Activated T-cell treated with anti-CD3 and anti-CD28 coated beads, Interleukin-2, amount 50 U/mL, for 24 hours (primary cell): ENCODE measurements around the gene DPP10.
"Not testable (repeated sequence)": the region's sequence is repeated elsewhere in the genome, so short reads cannot be mapped to it uniquely, and the experiment has no call there.

Source experiments
- DNase-seq: peaks from one replicate; pipeline ENCODE4 v3.0.0-alpha.2; 2020
- H3K27ac Mint-ChIP-seq: 2 replicates; pipeline ENCODE4 v1.8.0; 2020; ENCODE audit warnings: mild to moderate bottlenecking, mixed read lengths
- H3K27me3 Mint-ChIP-seq: 2 replicates; pipeline ENCODE4 v1.8.0; 2020; ENCODE audit warnings: mixed read lengths
- H3K36me3 Mint-ChIP-seq: 2 replicates; pipeline ENCODE4 v1.8.0; 2020; ENCODE audit warnings: low read depth, mixed read lengths
- H3K4me1 Mint-ChIP-seq: 2 replicates; pipeline ENCODE4 v1.8.0; 2020; ENCODE audit warnings: low read depth, mixed read lengths
- H3K4me3 Mint-ChIP-seq: 2 replicates; pipeline ENCODE4 v1.8.0; 2020; ENCODE audit warnings: mild to moderate bottlenecking, moderate library complexity, mixed read lengths
- H3K9me3 Mint-ChIP-seq: 2 replicates; pipeline ENCODE4 v1.8.0; 2020; ENCODE audit warnings: mixed read lengths

Gene DPP10

DNA sequence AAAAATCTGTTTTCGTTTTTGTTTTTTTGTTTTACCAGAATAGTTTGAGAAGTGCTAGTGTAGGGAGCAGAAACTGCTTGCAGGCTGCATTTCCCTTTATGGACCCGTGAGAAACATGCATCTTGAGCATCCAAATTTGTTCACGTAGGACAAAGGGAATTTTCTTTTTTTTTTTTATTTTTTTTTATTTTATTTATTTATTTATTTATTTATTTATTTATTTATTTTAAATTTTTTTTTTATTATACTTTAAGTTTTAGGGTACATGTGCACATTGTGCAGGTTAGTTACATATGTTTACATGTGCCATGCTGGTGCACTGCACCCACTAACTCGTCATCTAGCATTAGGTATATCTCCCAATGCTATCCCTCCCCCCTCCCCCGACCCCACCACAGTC is 305.7 kb downstream of the DPP10 start:
- not testable (repeated sequence) for H3K9me3 Mint-ChIP-seq, H3K27me3 Mint-ChIP-seq, H3K36me3 Mint-ChIP-seq, H3K4me1 Mint-ChIP-seq, H3K4me3 Mint-ChIP-seq, H3K27ac Mint-ChIP-seq, DNase-seq

- H3K27me3 Mint-ChIP-seq, result no peaks in the 10 kb centered on the region
- H3K4me3 Mint-ChIP-seq, result no peak overlapping the region
- DNase-seq, result no peak
- H3K9me3 Mint-ChIP-seq, result peaks cover 2% of the 10 kb centered on the region
- H3K4me1 Mint-ChIP-seq, result no peaks in the 10 kb centered on the region
- no peaks in the 10 kb centered on the region for H3K36me3 Mint-ChIP-seq
- H3K27ac Mint-ChIP-seq, result no peak overlapping the region
Observed at GRCh38 chr2:114752425-114752824, 310.0 kb downstream of the DPP10 start.

GRCh38 chr2:114753145-114753544 is 310.7 kb downstream of the DPP10 start:
- DNase-seq, result no peak
- H3K36me3 Mint-ChIP-seq, result no peaks in the 10 kb centered on the region
- no peaks in the 10 kb centered on the region for H3K27me3 Mint-ChIP-seq
- H3K4me1 Mint-ChIP-seq, result no peaks in the 10 kb centered on the region
- no peak overlapping the region for H3K4me3 Mint-ChIP-seq
- H3K9me3 Mint-ChIP-seq, result peaks cover 2% of the 10 kb centered on the region
- no peak overlapping the region for H3K27ac Mint-ChIP-seq

- H3K4me1 Mint-ChIP-seq, result no peaks in the 10 kb centered on the region
- no peaks in the 10 kb centered on the region for H3K27me3 Mint-ChIP-seq
- no peaks in the 10 kb centered on the region for H3K36me3 Mint-ChIP-seq
- H3K27ac Mint-ChIP-seq, result no peak overlapping the region
- no peak overlapping the region for H3K4me3 Mint-ChIP-seq
- H3K9me3 Mint-ChIP-seq, result peaks cover under 1% of the 10 kb centered on the region
- no peak for DNase-seq
Observed at GRCh38 chr2:114754907-114755563, 312.6 kb downstream of the DPP10 start.

DNA sequence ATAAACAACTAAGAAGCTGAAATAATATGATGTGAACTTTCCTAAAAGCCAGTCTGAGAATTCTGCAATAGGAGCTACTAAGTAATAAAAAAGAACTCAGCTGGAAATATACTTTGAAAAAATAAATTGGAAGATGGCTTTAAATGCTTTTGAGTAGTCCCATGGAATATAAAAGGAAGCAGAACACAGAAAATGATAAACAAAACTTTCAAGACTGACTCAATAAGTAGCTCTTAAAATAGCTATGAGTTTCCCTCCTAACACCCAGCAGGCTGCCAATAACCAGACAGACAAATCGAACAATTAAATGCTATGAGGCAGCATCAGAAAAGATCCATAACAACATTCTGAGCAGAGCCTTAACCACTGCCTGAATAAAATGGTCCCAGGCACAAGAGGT is 319.9 kb downstream of the DPP10 start:
- no peak overlapping the region for H3K27ac Mint-ChIP-seq
- H3K27me3 Mint-ChIP-seq, result no peaks in the 10 kb centered on the region
- no peak overlapping the region for H3K4me3 Mint-ChIP-seq
- H3K4me1 Mint-ChIP-seq, result no peaks in the 10 kb centered on the region
- peaks cover 2% of the 10 kb centered on the region for H3K9me3 Mint-ChIP-seq
- no peaks in the 10 kb centered on the region for H3K36me3 Mint-ChIP-seq
- no peak for DNase-seq

DNA sequence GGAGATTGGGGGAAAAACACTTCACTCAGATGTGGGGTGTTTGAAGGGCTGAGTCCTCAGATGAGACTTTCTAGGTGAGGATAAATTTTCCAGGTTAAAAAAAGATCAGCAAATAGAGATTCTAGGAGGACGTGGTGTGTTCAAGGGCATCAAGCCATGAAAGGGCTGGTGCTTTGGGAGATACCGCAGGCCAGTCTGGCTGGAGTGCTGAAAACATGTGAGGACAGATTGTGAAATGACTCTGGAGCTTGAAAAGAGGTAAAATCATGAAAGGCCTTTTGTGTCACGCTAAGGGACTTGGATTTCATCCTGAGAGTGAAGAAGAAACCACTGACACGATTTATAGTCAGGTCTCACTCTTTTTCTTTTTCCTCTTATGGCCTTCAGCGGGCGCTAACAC is 320.5 kb downstream of the DPP10 start:
- Mint-ChIP-seq H3K9me3 (peaks cover 2% of the 10 kb centered on the region), H3K4me1 (no peaks in the 10 kb centered on the region), H3K4me3 (no peak overlapping the region), H3K27ac (no peak overlapping the region), H3K36me3 (no peaks in the 10 kb centered on the region), H3K27me3 (no peaks in the 10 kb centered on the region)
- DNase-seq, result no peak

DNA sequence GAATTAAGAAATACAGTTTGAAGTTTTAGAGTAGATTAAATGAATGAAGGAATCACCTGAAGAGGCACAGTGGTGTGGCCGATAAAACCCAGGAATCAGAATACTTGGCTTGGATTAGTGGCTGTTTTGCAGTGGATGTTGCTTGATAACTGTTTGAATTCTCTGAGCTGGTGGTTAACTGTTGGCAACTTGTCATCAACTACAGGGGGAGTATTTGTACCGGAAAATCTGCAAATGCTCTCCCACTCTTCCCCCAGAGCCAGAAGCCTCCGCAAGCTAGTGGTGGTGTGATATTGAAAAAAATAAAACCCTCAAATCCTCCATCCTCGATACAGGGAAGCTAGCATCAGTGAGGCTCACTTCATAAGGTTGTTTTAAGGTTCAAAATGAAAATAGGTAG is 326.7 kb downstream of the DPP10 start:
- Mint-ChIP-seq H3K9me3 (peaks cover 2% of the 10 kb centered on the region), H3K36me3 (no peaks in the 10 kb centered on the region), H3K4me1 (no peaks in the 10 kb centered on the region), H3K4me3 (no peak overlapping the region), H3K27ac (no peak overlapping the region), H3K27me3 (no peaks in the 10 kb centered on the region)
- DNase-seq, result no peak

DNA sequence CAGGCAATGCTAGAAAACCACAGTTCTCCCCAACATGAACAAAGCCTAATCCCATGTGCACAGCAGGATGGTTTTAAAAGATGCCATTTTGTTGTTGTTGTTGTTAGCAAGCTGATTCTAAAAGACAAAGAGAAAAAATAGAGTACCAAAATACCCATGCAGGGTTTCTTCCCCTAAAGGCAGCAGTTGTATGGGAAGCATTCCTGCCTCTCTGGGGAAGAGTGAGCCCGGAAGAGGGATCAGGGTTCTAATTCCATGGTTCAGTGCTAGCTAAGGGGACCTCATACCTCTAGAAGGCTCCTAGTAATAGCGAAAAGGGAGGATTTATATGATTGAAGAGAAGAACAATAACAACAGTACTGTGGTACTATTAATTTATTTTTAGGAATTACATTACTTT is 327.6 kb downstream of the DPP10 start:
- no peak overlapping the region for H3K4me3 Mint-ChIP-seq
- no peaks in the 10 kb centered on the region for H3K36me3 Mint-ChIP-seq
- H3K27me3 Mint-ChIP-seq, result no peaks in the 10 kb centered on the region
- DNase-seq, result no peak
- no peaks in the 10 kb centered on the region for H3K4me1 Mint-ChIP-seq
- no peak overlapping the region for H3K27ac Mint-ChIP-seq
- H3K9me3 Mint-ChIP-seq, result peaks cover 2% of the 10 kb centered on the region

GRCh38 chr2:114784046-114784445 is 341.6 kb downstream of the DPP10 start:
- Mint-ChIP-seq H3K36me3 (no peaks in the 10 kb centered on the region), H3K4me1 (no peaks in the 10 kb centered on the region), H3K9me3 (no peaks in the 10 kb centered on the region), H3K27ac (no peak overlapping the region), H3K4me3 (no peak overlapping the region), H3K27me3 (no peaks in the 10 kb centered on the region)
- DNase-seq, result no peak

DNA sequence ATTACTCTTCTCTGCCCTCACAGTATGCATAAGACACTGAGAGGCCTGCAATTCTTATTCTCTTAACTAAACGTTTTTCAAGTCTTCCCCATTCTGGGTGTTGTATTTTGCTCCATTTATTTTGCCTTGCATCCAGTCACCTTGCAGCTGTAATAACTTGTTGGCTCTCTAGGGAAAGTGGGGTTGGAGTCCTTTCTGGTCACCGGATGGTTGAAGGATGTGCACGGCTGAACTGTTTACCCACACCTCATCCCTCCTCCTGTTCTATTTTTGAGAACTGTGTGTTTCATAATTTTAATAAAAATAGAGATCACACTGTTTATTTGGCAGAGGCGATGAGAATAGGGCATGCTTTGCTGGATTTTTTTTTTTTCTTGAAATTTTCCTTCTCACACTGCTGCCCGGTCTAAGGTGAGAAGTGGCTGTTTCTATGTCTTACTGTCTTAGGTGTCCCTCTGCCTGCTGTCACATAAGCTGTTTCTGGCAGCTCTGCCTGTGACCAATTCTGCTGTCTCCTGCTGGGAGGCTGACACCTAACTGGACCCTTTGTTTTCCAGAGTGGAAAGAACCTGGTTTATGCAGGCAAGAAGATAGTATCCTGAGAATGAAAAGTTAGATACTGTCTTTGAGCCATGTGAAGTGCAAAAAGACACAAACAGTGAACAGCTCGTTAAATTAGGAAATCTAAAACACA is 342.6 kb downstream of the DPP10 start:
- Mint-ChIP-seq H3K4me3 (no peak overlapping the region), H3K9me3 (no peaks in the 10 kb centered on the region), H3K27me3 (no peaks in the 10 kb centered on the region), H3K36me3 (no peaks in the 10 kb centered on the region), H3K27ac (no peak overlapping the region), H3K4me1 (no peaks in the 10 kb centered on the region)
- no peak for DNase-seq

GRCh38 chr2:114786901-114787300 is 344.5 kb downstream of the DPP10 start:
- H3K36me3 Mint-ChIP-seq, result no peaks in the 10 kb centered on the region
- H3K4me3 Mint-ChIP-seq, result no peak overlapping the region
- no peak overlapping the region for H3K27ac Mint-ChIP-seq

GRCh38 chr2:114787486-114787885 is 345.0 kb downstream of the DPP10 start:
- no peak for DNase-seq
- Mint-ChIP-seq H3K4me1 (no peaks in the 10 kb centered on the region), H3K27ac (no peak overlapping the region), H3K27me3 (no peaks in the 10 kb centered on the region), H3K4me3 (no peak overlapping the region), H3K9me3 (no peaks in the 10 kb centered on the region), H3K36me3 (no peaks in the 10 kb centered on the region)

More at GRCh38 chr2:114786901-114787300, 344.5 kb downstream of the DPP10 start:
- Mint-ChIP-seq H3K4me1 (no peaks in the 10 kb centered on the region), H3K9me3 (no peaks in the 10 kb centered on the region), H3K27me3 (no peaks in the 10 kb centered on the region)
- DNase-seq, result no peak

DNA sequence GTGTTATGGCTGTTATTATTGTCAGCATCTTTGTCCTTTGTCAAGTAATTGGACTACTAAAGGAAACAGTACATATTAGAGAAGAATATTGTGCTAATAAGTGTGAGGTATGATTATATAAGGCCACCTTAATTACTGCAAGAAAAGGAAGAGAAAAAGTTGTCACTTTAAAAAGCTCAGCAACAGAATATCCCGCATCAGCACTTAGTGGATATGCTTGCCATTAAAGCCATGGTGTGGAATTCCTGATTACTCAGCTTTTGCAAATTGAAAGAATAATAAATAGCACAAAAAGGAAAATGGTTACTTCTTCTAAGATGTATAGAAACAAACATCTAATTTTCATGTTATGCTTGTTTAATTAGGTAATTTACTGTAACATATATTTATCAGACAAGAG is 347.5 kb downstream of the DPP10 start:
- no peak overlapping the region for H3K4me3 Mint-ChIP-seq
- no peak overlapping the region for H3K27ac Mint-ChIP-seq
- no peak for DNase-seq
- H3K9me3 Mint-ChIP-seq, result no peaks in the 10 kb centered on the region
- H3K4me1 Mint-ChIP-seq, result no peaks in the 10 kb centered on the region
- H3K36me3 Mint-ChIP-seq, result no peaks in the 10 kb centered on the region
- H3K27me3 Mint-ChIP-seq, result no peaks in the 10 kb centered on the region

GRCh38 chr2:114797540-114797939 is 355.1 kb downstream of the DPP10 start:
- Mint-ChIP-seq H3K4me1 (no peaks in the 10 kb centered on the region), H3K27ac (no peak overlapping the region), H3K4me3 (no peak overlapping the region), H3K36me3 (no peaks in the 10 kb centered on the region), H3K27me3 (no peaks in the 10 kb centered on the region), H3K9me3 (no peaks in the 10 kb centered on the region)
- no peak for DNase-seq

- H3K9me3 Mint-ChIP-seq, result no peaks in the 10 kb centered on the region
- no peaks in the 10 kb centered on the region for H3K4me1 Mint-ChIP-seq
- H3K36me3 Mint-ChIP-seq, result no peaks in the 10 kb centered on the region
- no peak overlapping the region for H3K27ac Mint-ChIP-seq
- H3K4me3 Mint-ChIP-seq, result no peak overlapping the region
- no peaks in the 10 kb centered on the region for H3K27me3 Mint-ChIP-seq
- DNase-seq, result no peak
Observed at GRCh38 chr2:114797942-114798341, 355.5 kb downstream of the DPP10 start.
